ENCODE results near the gene ERN2. TPM values are rescaled to one million over a fixed set of nuclear protein-coding genes. Genes with fewer than 3 reads are reported as not detected.

ERN2 gene
- total and polyA plus RNA-seq, 9 of the 15 experiments (the other 6 are each of a cell fraction or from before 2014, with no cell fraction given): 0.07 to 1.5 (median 0.51) TPM; not detected in 3

- no peak for TF ChIP-seq ZBTB26 (CRISPR knock-in tag; IDR thresholded peaks at IDR 0.05)
- TF ChIP-seq NR1H2 (CRISPR knock-in tag; IDR thresholded peaks at IDR 0.05): peak; percentile 85; the same call in 1 of the 2 replicates
- no peak for TF ChIP-seq IRF9 (tag; IDR thresholded peaks at IDR 0.05)
- TF ChIP-seq RBBP5 (IDR thresholded peaks at IDR 0.05; ENCODE audit: borderline replicate concordance, insufficient read depth, low read length, poor library complexity, severe bottlenecking): peak; percentile 84
- 0 out of 2 replicates have a peak, but pooled peaks have one; percentile 32 for TF ChIP-seq PHF21A (IDR thresholded peaks at IDR 0.05; ENCODE audit: borderline replicate concordance, low read depth)
- no peak for TF ChIP-seq NBN (IDR thresholded peaks at IDR 0.05; ENCODE audit: low read depth)
- peak; percentile 97 for TF ChIP-seq XRCC5 (IDR thresholded peaks at IDR 0.05; ENCODE audit: low read depth, low read length)
- TF ChIP-seq GTF2E2 (tag; IDR thresholded peaks at IDR 0.05): peak; percentile 62; the same call in 1 of the 2 replicates
- TF ChIP-seq SP1 (CRISPR knock-in tag; IDR thresholded peaks at IDR 0.05): peak; percentile 76
- peak; percentile 84 for TF ChIP-seq MEIS2 (IDR thresholded peaks at IDR 0.05; ENCODE audit: partially characterized antibody)
- peak; percentile 64 for TF ChIP-seq NFIC (IDR thresholded peaks at IDR 0.05)
- peak; percentile 99 for TF ChIP-seq TFAP4 (CRISPR knock-in tag; IDR thresholded peaks at IDR 0.05; ENCODE audit: borderline replicate concordance)
- TF ChIP-seq POLR2A (conservative IDR thresholded peaks at IDR 0.05): peak; percentile 89
- TF ChIP-seq CEBPG (CRISPR knock-in tag; IDR thresholded peaks at IDR 0.05): no peak
- no peak for TF ChIP-seq CEBPG (tag; conservative IDR thresholded peaks at IDR 0.05 in 1 of 2, IDR thresholded peaks at IDR 0.05 in 1 of 2)
- TF ChIP-seq TCF3 (CRISPR knock-in tag; IDR thresholded peaks at IDR 0.05): peak; percentile 39; the same call in 1 of the 2 replicates
- TF ChIP-seq MLLT1 (IDR thresholded peaks at IDR 0.05): peak in 1 of 2 experiments; percentile 100; a peak in 2 of 4 replicates
- no peak for TF ChIP-seq SP2 (IDR thresholded peaks at IDR 0.05; ENCODE audit: extremely low read depth, low read depth, low read length, poor library complexity, severe bottlenecking)
- TF ChIP-seq EWSR1 (IDR thresholded peaks at IDR 0.05; ENCODE audit: borderline replicate concordance, low read depth, partially characterized antibody): no peak
- TF ChIP-seq HMG20A (CRISPR knock-in tag; conservative IDR thresholded peaks at IDR 0.05): no peak
- TF ChIP-seq RNF2 (IDR thresholded peaks at IDR 0.05): peak; percentile 47; the same call in 1 of the 2 replicates
- TF ChIP-seq ZNF41 (CRISPR knock-in tag; conservative IDR thresholded peaks at IDR 0.05): 0 out of 2 replicates have a peak, but pooled peaks have one; percentile 39
- no peak for TF ChIP-seq ZNF23 (CRISPR knock-in tag; IDR thresholded peaks at IDR 0.05)
- peak; percentile 83 for TF ChIP-seq SAP30 (IDR thresholded peaks at IDR 0.05; ENCODE audit: borderline replicate concordance, insufficient read depth, low read depth, low read length, poor library complexity, severe bottlenecking)
Measured at GRCh38 chr16:23640931-23641765, 71.9 kb downstream of the ERN2 start, which contains the start of the genes DCTN5 and PALB2 (continued).
